ENCODE measurements around the gene MYO1E.

The MYO1E gene

GRCh38 chr15:59255680-59256336 is 116.9 kb downstream of the MYO1E start:
- Histone ChIP-seq H3K36me3 (ENCODE audit: control insufficient read depth, insufficient read depth, low read length) (no peaks in the 10 kb centered on the region), H3K9me3 (ENCODE audit: control insufficient read depth, low read length) (no peaks in the 10 kb centered on the region), H3K27me3 (replicated peaks; ENCODE audit: control insufficient read depth, insufficient read depth, low read length, poor library complexity, severe bottlenecking) (no peaks in the 10 kb centered on the region), H3K27ac (ENCODE audit: insufficient read depth, low read length, poor library complexity, severe bottlenecking) (no peak overlapping the region), H3K4me1 (ENCODE audit: control insufficient read depth, insufficient read depth, low read length, poor library complexity, severe bottlenecking) (peaks cover 6% of the 10 kb centered on the region), H3K4me3 (ENCODE audit: insufficient read depth, low read depth, low read length, poor library complexity, severe bottlenecking) (no peak overlapping the region)
- no peak for DNase-seq

- no peak for DNase-seq
These were observed 120.5 kb downstream of the MYO1E start for GRCh38 chr15:59252137-59252536.

GRCh38 chr15:59251001-59251845 is 121.4 kb downstream of the MYO1E start:
- Histone ChIP-seq H3K4me3 (ENCODE audit: insufficient read depth, low read depth, low read length, poor library complexity, severe bottlenecking) (no peak overlapping the region), H3K27me3 (replicated peaks; ENCODE audit: control insufficient read depth, insufficient read depth, low read length, poor library complexity, severe bottlenecking) (no peaks in the 10 kb centered on the region), H3K4me1 (ENCODE audit: control insufficient read depth, insufficient read depth, low read length, poor library complexity, severe bottlenecking) (peaks cover 6% of the 10 kb centered on the region), H3K27ac (ENCODE audit: insufficient read depth, low read length, poor library complexity, severe bottlenecking) (no peak overlapping the region), H3K36me3 (ENCODE audit: control insufficient read depth, insufficient read depth, low read length) (no peaks in the 10 kb centered on the region), H3K9me3 (ENCODE audit: control insufficient read depth, low read length) (no peaks in the 10 kb centered on the region)
- DNase-seq, result no peak

More at GRCh38 chr15:59252137-59252536, 120.5 kb downstream of the MYO1E start:
- Histone ChIP-seq H3K27ac (ENCODE audit: insufficient read depth, low read length, poor library complexity, severe bottlenecking) (no peak overlapping the region), H3K4me1 (ENCODE audit: control insufficient read depth, insufficient read depth, low read length, poor library complexity, severe bottlenecking) (peaks cover 6% of the 10 kb centered on the region), H3K9me3 (ENCODE audit: control insufficient read depth, low read length) (no peaks in the 10 kb centered on the region), H3K27me3 (replicated peaks; ENCODE audit: control insufficient read depth, insufficient read depth, low read length, poor library complexity, severe bottlenecking) (no peaks in the 10 kb centered on the region), H3K36me3 (ENCODE audit: control insufficient read depth, insufficient read depth, low read length) (no peaks in the 10 kb centered on the region), H3K4me3 (ENCODE audit: insufficient read depth, low read depth, low read length, poor library complexity, severe bottlenecking) (no peak overlapping the region)

GRCh38 chr15:59250249-59250648 is 122.4 kb downstream of the MYO1E start:
- Histone ChIP-seq H3K9me3 (ENCODE audit: control insufficient read depth, low read length) (no peaks in the 10 kb centered on the region), H3K4me1 (ENCODE audit: control insufficient read depth, insufficient read depth, low read length, poor library complexity, severe bottlenecking) (no peaks in the 10 kb centered on the region), H3K4me3 (ENCODE audit: insufficient read depth, low read depth, low read length, poor library complexity, severe bottlenecking) (no peak overlapping the region), H3K27me3 (replicated peaks; ENCODE audit: control insufficient read depth, insufficient read depth, low read length, poor library complexity, severe bottlenecking) (no peaks in the 10 kb centered on the region), H3K27ac (ENCODE audit: insufficient read depth, low read length, poor library complexity, severe bottlenecking) (no peak overlapping the region), H3K36me3 (ENCODE audit: control insufficient read depth, insufficient read depth, low read length) (no peaks in the 10 kb centered on the region)
- no peak for DNase-seq

- Histone ChIP-seq H3K27me3 (replicated peaks; ENCODE audit: control insufficient read depth, insufficient read depth, low read length, poor library complexity, severe bottlenecking) (no peaks in the 10 kb centered on the region), H3K4me1 (ENCODE audit: control insufficient read depth, insufficient read depth, low read length, poor library complexity, severe bottlenecking) (no peaks in the 10 kb centered on the region), H3K4me3 (ENCODE audit: insufficient read depth, low read depth, low read length, poor library complexity, severe bottlenecking) (no peak overlapping the region), H3K9me3 (ENCODE audit: control insufficient read depth, low read length) (no peaks in the 10 kb centered on the region), H3K36me3 (ENCODE audit: control insufficient read depth, insufficient read depth, low read length) (no peaks in the 10 kb centered on the region), H3K27ac (ENCODE audit: insufficient read depth, low read length, poor library complexity, severe bottlenecking) (no peak overlapping the region)
- DNase-seq, result no peak
These were observed 122.9 kb downstream of the MYO1E start for GRCh38 chr15:59249816-59250215.

GRCh38 chr15:59247364-59247763 is 125.3 kb downstream of the MYO1E start:
- DNase-seq, result peak in 1 of 3 donors; percentile 16
- H3K36me3 ChIP-seq (ENCODE audit: control insufficient read depth, insufficient read depth, low read length), result no peaks in the 10 kb centered on the region
- no peak overlapping the region for H3K4me3 ChIP-seq (ENCODE audit: insufficient read depth, low read depth, low read length, poor library complexity, severe bottlenecking)
- no peaks in the 10 kb centered on the region for H3K27me3 ChIP-seq (replicated peaks; ENCODE audit: control insufficient read depth, insufficient read depth, low read length, poor library complexity, severe bottlenecking)
- no peaks in the 10 kb centered on the region for H3K4me1 ChIP-seq (ENCODE audit: control insufficient read depth, insufficient read depth, low read length, poor library complexity, severe bottlenecking)
- no peak overlapping the region for H3K27ac ChIP-seq (ENCODE audit: insufficient read depth, low read length, poor library complexity, severe bottlenecking)
- H3K9me3 ChIP-seq (ENCODE audit: control insufficient read depth, low read length), result no peaks in the 10 kb centered on the region

- Histone ChIP-seq H3K4me1 (ENCODE audit: control insufficient read depth, insufficient read depth, low read length, poor library complexity, severe bottlenecking) (no peaks in the 10 kb centered on the region), H3K9me3 (ENCODE audit: control insufficient read depth, low read length) (no peaks in the 10 kb centered on the region), H3K27me3 (replicated peaks; ENCODE audit: control insufficient read depth, insufficient read depth, low read length, poor library complexity, severe bottlenecking) (no peaks in the 10 kb centered on the region), H3K36me3 (ENCODE audit: control insufficient read depth, insufficient read depth, low read length) (no peaks in the 10 kb centered on the region), H3K4me3 (ENCODE audit: insufficient read depth, low read depth, low read length, poor library complexity, severe bottlenecking) (no peak overlapping the region), H3K27ac (ENCODE audit: insufficient read depth, low read length, poor library complexity, severe bottlenecking) (no peak overlapping the region)
- DNase-seq, result no peak
These were observed 127.1 kb downstream of the MYO1E start for GRCh38 chr15:59245559-59245958.

GRCh38 chr15:59244337-59244736 is 128.3 kb downstream of the MYO1E start:
- Histone ChIP-seq H3K4me1 (ENCODE audit: control insufficient read depth, insufficient read depth, low read length, poor library complexity, severe bottlenecking) (no peaks in the 10 kb centered on the region), H3K27ac (ENCODE audit: insufficient read depth, low read length, poor library complexity, severe bottlenecking) (no peak overlapping the region), H3K9me3 (ENCODE audit: control insufficient read depth, low read length) (no peaks in the 10 kb centered on the region), H3K4me3 (ENCODE audit: insufficient read depth, low read depth, low read length, poor library complexity, severe bottlenecking) (no peak overlapping the region), H3K36me3 (ENCODE audit: control insufficient read depth, insufficient read depth, low read length) (no peaks in the 10 kb centered on the region), H3K27me3 (replicated peaks; ENCODE audit: control insufficient read depth, insufficient read depth, low read length, poor library complexity, severe bottlenecking) (no peaks in the 10 kb centered on the region)
- DNase-seq, result no peak

GRCh38 chr15:59243622-59244021 is 129.0 kb downstream of the MYO1E start:
- Histone ChIP-seq H3K36me3 (ENCODE audit: control insufficient read depth, insufficient read depth, low read length) (no peaks in the 10 kb centered on the region), H3K4me3 (ENCODE audit: insufficient read depth, low read depth, low read length, poor library complexity, severe bottlenecking) (no peak overlapping the region), H3K27ac (ENCODE audit: insufficient read depth, low read length, poor library complexity, severe bottlenecking) (no peak overlapping the region), H3K4me1 (ENCODE audit: control insufficient read depth, insufficient read depth, low read length, poor library complexity, severe bottlenecking) (no peaks in the 10 kb centered on the region), H3K27me3 (replicated peaks; ENCODE audit: control insufficient read depth, insufficient read depth, low read length, poor library complexity, severe bottlenecking) (no peaks in the 10 kb centered on the region), H3K9me3 (ENCODE audit: control insufficient read depth, low read length) (no peaks in the 10 kb centered on the region)
- DNase-seq, result no peak

- Histone ChIP-seq H3K27ac (ENCODE audit: insufficient read depth, low read length, poor library complexity, severe bottlenecking) (no peak overlapping the region), H3K4me1 (ENCODE audit: control insufficient read depth, insufficient read depth, low read length, poor library complexity, severe bottlenecking) (no peaks in the 10 kb centered on the region), H3K27me3 (replicated peaks; ENCODE audit: control insufficient read depth, insufficient read depth, low read length, poor library complexity, severe bottlenecking) (no peaks in the 10 kb centered on the region), H3K9me3 (ENCODE audit: control insufficient read depth, low read length) (no peaks in the 10 kb centered on the region), H3K36me3 (ENCODE audit: control insufficient read depth, insufficient read depth, low read length) (no peaks in the 10 kb centered on the region), H3K4me3 (ENCODE audit: insufficient read depth, low read depth, low read length, poor library complexity, severe bottlenecking) (no peak overlapping the region)
- DNase-seq, result no peak
These were observed 130.0 kb downstream of the MYO1E start for GRCh38 chr15:59242649-59243048.

Measured in effector memory CD4-positive, alpha-beta T cell (primary cell).